ENCODE data around the gene PPBP. TPM values are rescaled to one million over a fixed set of nuclear protein-coding genes. Genes with fewer than 3 reads are reported as not detected.

The PPBP gene
- polyA plus RNA-seq, 1 donor from 2014 or later = not detected

- Histone ChIP-seq H3K79me2 (replicated peaks; ENCODE audit: insufficient read depth, low read length) (no peaks in the 10 kb centered on the region), H4K20me1 (ENCODE audit: insufficient read depth) (no peaks in the 10 kb centered on the region), H3K9me2 (ENCODE audit: insufficient read depth, low read length) (no peaks in the 10 kb centered on the region), H3K9ac (ENCODE audit: low read length) (no peak overlapping the region), H3K4me3 (ENCODE audit: low read length) (no peak overlapping the region), H3K27me3 (ENCODE audit: insufficient read depth, low read depth, low read length) (no peaks in the 10 kb centered on the region), H2AFZ (ENCODE audit: low read depth, low read length) (no peak overlapping the region), H3K4me2 (ENCODE audit: low read length) (no peak overlapping the region), H3K27ac (ENCODE audit: low read length) (no peak overlapping the region), H3K36me3 (ENCODE audit: insufficient read depth, low read length) (no peaks in the 10 kb centered on the region), H3F3A (ENCODE audit: insufficient read depth, low read length, poor library complexity, severe bottlenecking) (no peaks in the 10 kb centered on the region), H3K9me3 (ENCODE audit: low read length) (no peaks in the 10 kb centered on the region)
- no peak for TF ChIP-seq REST (IDR thresholded peaks at IDR 0.05; ENCODE audit: borderline replicate concordance)
- TF ChIP-seq MXI1 (conservative IDR thresholded peaks at IDR 0.05; ENCODE audit: poor library complexity, severe bottlenecking) = no peak
- no peak for TF ChIP-seq TAF1 (IDR thresholded peaks at IDR 0.05; ENCODE audit: low read depth)
- TF ChIP-seq RAD21 (conservative IDR thresholded peaks at IDR 0.05) = no peak
- TF ChIP-seq POLR2AphosphoS5 (IDR thresholded peaks at IDR 0.05) = no peak
- no peak for TF ChIP-seq SMC3 (conservative IDR thresholded peaks at IDR 0.05; ENCODE audit: poor library complexity)
- TF ChIP-seq, protein P1, sequence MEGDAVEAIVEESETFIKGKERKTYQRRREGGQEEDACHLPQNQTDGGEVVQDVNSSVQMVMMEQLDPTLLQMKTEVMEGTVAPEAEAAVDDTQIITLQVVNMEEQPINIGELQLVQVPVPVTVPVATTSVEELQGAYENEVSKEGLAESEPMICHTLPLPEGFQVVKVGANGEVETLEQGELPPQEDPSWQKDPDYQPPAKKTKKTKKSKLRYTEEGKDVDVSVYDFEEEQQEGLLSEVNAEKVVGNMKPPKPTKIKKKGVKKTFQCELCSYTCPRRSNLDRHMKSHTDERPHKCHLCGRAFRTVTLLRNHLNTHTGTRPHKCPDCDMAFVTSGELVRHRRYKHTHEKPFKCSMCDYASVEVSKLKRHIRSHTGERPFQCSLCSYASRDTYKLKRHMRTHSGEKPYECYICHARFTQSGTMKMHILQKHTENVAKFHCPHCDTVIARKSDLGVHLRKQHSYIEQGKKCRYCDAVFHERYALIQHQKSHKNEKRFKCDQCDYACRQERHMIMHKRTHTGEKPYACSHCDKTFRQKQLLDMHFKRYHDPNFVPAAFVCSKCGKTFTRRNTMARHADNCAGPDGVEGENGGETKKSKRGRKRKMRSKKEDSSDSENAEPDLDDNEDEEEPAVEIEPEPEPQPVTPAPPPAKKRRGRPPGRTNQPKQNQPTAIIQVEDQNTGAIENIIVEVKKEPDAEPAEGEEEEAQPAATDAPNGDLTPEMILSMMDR (IDR thresholded peaks at IDR 0.05; ENCODE audit: poor library complexity, severe bottlenecking) = no peak
- no peak for TF ChIP-seq EZH2 (IDR thresholded peaks at IDR 0.05; ENCODE audit: borderline replicate concordance, insufficient read depth, low read length, poor library complexity, severe bottlenecking)
- TF ChIP-seq EP300 (conservative IDR thresholded peaks at IDR 0.05; ENCODE audit: poor library complexity, severe bottlenecking) = no peak
Observed at GRCh38 chr4:73989031-73989430, 1.0 kb upstream of the PPBP start.

GRCh38 chr4:73985528-73985852 lies 2.5 kb downstream of the PPBP start:
- H4K20me1 ChIP-seq (ENCODE audit: insufficient read depth) = no peaks in the 10 kb centered on the region
- H3K27ac ChIP-seq (ENCODE audit: low read length) = no peak overlapping the region
- H3K9me3 ChIP-seq (ENCODE audit: low read length) = no peaks in the 10 kb centered on the region
- no peak overlapping the region for H3K9ac ChIP-seq (ENCODE audit: low read length)
- H2AFZ ChIP-seq (ENCODE audit: low read depth, low read length) = no peak overlapping the region
- no peak overlapping the region for H3K4me2 ChIP-seq (ENCODE audit: low read length)
- no peaks in the 10 kb centered on the region for H3K79me2 ChIP-seq (replicated peaks; ENCODE audit: insufficient read depth, low read length)
- no peaks in the 10 kb centered on the region for H3K9me2 ChIP-seq (ENCODE audit: insufficient read depth, low read length)
- no peak overlapping the region for H3K4me3 ChIP-seq (ENCODE audit: low read length)
- TF ChIP-seq MXI1 (conservative IDR thresholded peaks at IDR 0.05; ENCODE audit: poor library complexity, severe bottlenecking) (no peak), EZH2 (IDR thresholded peaks at IDR 0.05; ENCODE audit: borderline replicate concordance, insufficient read depth, low read length, poor library complexity, severe bottlenecking) (no peak), RAD21 (conservative IDR thresholded peaks at IDR 0.05) (no peak), TAF1 (IDR thresholded peaks at IDR 0.05; ENCODE audit: low read depth) (no peak), EP300 (conservative IDR thresholded peaks at IDR 0.05; ENCODE audit: poor library complexity, severe bottlenecking) (no peak), POLR2AphosphoS5 (IDR thresholded peaks at IDR 0.05) (no peak), SMC3 (conservative IDR thresholded peaks at IDR 0.05; ENCODE audit: poor library complexity) (no peak), REST (IDR thresholded peaks at IDR 0.05; ENCODE audit: borderline replicate concordance) (no peak)
- TF ChIP-seq, protein P1 (IDR thresholded peaks at IDR 0.05; ENCODE audit: poor library complexity, severe bottlenecking) = no peak
- no peaks in the 10 kb centered on the region for H3K36me3 ChIP-seq (ENCODE audit: insufficient read depth, low read length)
- no peaks in the 10 kb centered on the region for H3K27me3 ChIP-seq (ENCODE audit: insufficient read depth, low read depth, low read length)
- H3F3A ChIP-seq (ENCODE audit: insufficient read depth, low read length, poor library complexity, severe bottlenecking) = no peaks in the 10 kb centered on the region
